ENCODE data around the gene TTC3.
"Not testable (repeated sequence)": the region's sequence is repeated elsewhere in the genome, so short reads cannot be mapped to it uniquely, and the experiment has no call there.

TTC3 gene

GRCh38 chr21:37111029-37111428 is 38.0 kb downstream of the TTC3 start:
- H3K27me3 ChIP-seq (ENCODE audit: control insufficient read depth in 5 of 5, insufficient read depth in 4 of 5, low read length in 5 of 5); H3K4me3 ChIP-seq (ENCODE audit: low read depth in 1 of 5, low read length in 5 of 5); H3K9ac ChIP-seq (ENCODE audit: low read length in 5 of 5); H3K4me1 ChIP-seq (ENCODE audit: control insufficient read depth in 5 of 5, insufficient read depth in 5 of 5, low read length in 5 of 5); H3K9me3 ChIP-seq (ENCODE audit: control insufficient read depth in 5 of 5, low read length in 5 of 5); H3K27ac ChIP-seq (ENCODE audit: low read depth, low read length): not testable (repeated sequence)
- peaks cover 0 to 12% (median 8%) of the 10 kb centered on the region in 5 donors for H3K36me3 ChIP-seq (ENCODE audit: control insufficient read depth in 5 of 5, insufficient read depth in 5 of 5, low read length in 5 of 5)

- H3K36me3 ChIP-seq (ENCODE audit: control insufficient read depth in 5 of 5, insufficient read depth in 5 of 5, low read length in 5 of 5); H3K27me3 ChIP-seq (ENCODE audit: control insufficient read depth in 5 of 5, insufficient read depth in 4 of 5, low read length in 5 of 5); H3K27ac ChIP-seq (ENCODE audit: low read depth, low read length); H3K4me1 ChIP-seq (ENCODE audit: control insufficient read depth in 5 of 5, insufficient read depth in 5 of 5, low read length in 5 of 5); H3K9ac ChIP-seq (ENCODE audit: low read length in 5 of 5); H3K4me3 ChIP-seq (ENCODE audit: low read depth in 1 of 5, low read length in 5 of 5); H3K9me3 ChIP-seq (ENCODE audit: control insufficient read depth in 5 of 5, low read length in 5 of 5): not testable (repeated sequence)
Observed at GRCh38 chr21:37114301-37114700, 41.2 kb downstream of the TTC3 start.

- not testable (repeated sequence) for H3K9ac ChIP-seq (ENCODE audit: low read length in 5 of 5); H3K4me3 ChIP-seq (ENCODE audit: low read depth in 1 of 5, low read length in 5 of 5); H3K27ac ChIP-seq (ENCODE audit: low read depth, low read length); H3K9me3 ChIP-seq (ENCODE audit: control insufficient read depth in 5 of 5, low read length in 5 of 5); H3K27me3 ChIP-seq (ENCODE audit: control insufficient read depth in 5 of 5, insufficient read depth in 4 of 5, low read length in 5 of 5); H3K4me1 ChIP-seq (ENCODE audit: control insufficient read depth in 5 of 5, insufficient read depth in 5 of 5, low read length in 5 of 5)
- peaks cover 3 to 14% (median 6%) of the 10 kb centered on the region in 5 donors for H3K36me3 ChIP-seq (ENCODE audit: control insufficient read depth in 5 of 5, insufficient read depth in 5 of 5, low read length in 5 of 5)
Observed at GRCh38 chr21:37116459-37116858, 43.4 kb downstream of the TTC3 start.

- Histone ChIP-seq H3K36me3 (ENCODE audit: control insufficient read depth in 5 of 5, insufficient read depth in 5 of 5, low read length in 5 of 5) (peaks cover 3 to 14% (median 6%) of the 10 kb centered on the region in 5 donors), H3K9ac (ENCODE audit: low read length in 5 of 5) (no peak overlapping the region), H3K4me1 (ENCODE audit: control insufficient read depth in 5 of 5, insufficient read depth in 5 of 5, low read length in 5 of 5) (no peaks in the 10 kb centered on the region), H3K27ac (ENCODE audit: low read depth, low read length) (no peak overlapping the region), H3K27me3 (ENCODE audit: control insufficient read depth in 5 of 5, insufficient read depth in 4 of 5, low read length in 5 of 5) (no peaks in the 10 kb centered on the region), H3K9me3 (ENCODE audit: control insufficient read depth in 5 of 5, low read length in 5 of 5) (no peaks in the 10 kb centered on the region), H3K4me3 (ENCODE audit: low read depth in 1 of 5, low read length in 5 of 5) (no peak overlapping the region)
Observed at GRCh38 chr21:37117204-37117603, 44.1 kb downstream of the TTC3 start.

GRCh38 chr21:37118187-37118826 is 45.3 kb downstream of the TTC3 start:
- Histone ChIP-seq H3K9me3 (ENCODE audit: control insufficient read depth in 5 of 5, low read length in 5 of 5) (no peaks in the 10 kb centered on the region), H3K4me3 (ENCODE audit: low read depth in 1 of 5, low read length in 5 of 5) (no peak overlapping the region), H3K4me1 (ENCODE audit: control insufficient read depth in 5 of 5, insufficient read depth in 5 of 5, low read length in 5 of 5) (no peaks in the 10 kb centered on the region), H3K9ac (ENCODE audit: low read length in 5 of 5) (no peak overlapping the region), H3K27ac (ENCODE audit: low read depth, low read length) (no peak overlapping the region), H3K27me3 (ENCODE audit: control insufficient read depth in 5 of 5, insufficient read depth in 4 of 5, low read length in 5 of 5) (no peaks in the 10 kb centered on the region), H3K36me3 (ENCODE audit: control insufficient read depth in 5 of 5, insufficient read depth in 5 of 5, low read length in 5 of 5) (peaks cover 3 to 21% (median 9%) of the 10 kb centered on the region in 5 donors)

- Histone ChIP-seq H3K27ac (ENCODE audit: low read depth, low read length) (no peak overlapping the region), H3K4me3 (ENCODE audit: low read depth in 1 of 5, low read length in 5 of 5) (no peak overlapping the region), H3K27me3 (ENCODE audit: control insufficient read depth in 5 of 5, insufficient read depth in 4 of 5, low read length in 5 of 5) (no peaks in the 10 kb centered on the region), H3K9ac (ENCODE audit: low read length in 5 of 5) (no peak overlapping the region), H3K4me1 (ENCODE audit: control insufficient read depth in 5 of 5, insufficient read depth in 5 of 5, low read length in 5 of 5) (no peaks in the 10 kb centered on the region), H3K9me3 (ENCODE audit: control insufficient read depth in 5 of 5, low read length in 5 of 5) (no peaks in the 10 kb centered on the region), H3K36me3 (ENCODE audit: control insufficient read depth in 5 of 5, insufficient read depth in 5 of 5, low read length in 5 of 5) (peaks cover 3 to 29% (median 14%) of the 10 kb centered on the region in 5 donors)
Observed at GRCh38 chr21:37119421-37120218, 46.6 kb downstream of the TTC3 start.

- no peak overlapping the region for H3K27ac ChIP-seq (ENCODE audit: low read depth, low read length)
Observed at GRCh38 chr21:37128076-37128475, 55.0 kb downstream of the TTC3 start.

GRCh38 chr21:37130971-37131370 is 57.9 kb downstream of the TTC3 start:
- Histone ChIP-seq H3K4me3 (ENCODE audit: low read depth in 1 of 5, low read length in 5 of 5) (no peak overlapping the region), H3K36me3 (ENCODE audit: control insufficient read depth in 5 of 5, insufficient read depth in 5 of 5, low read length in 5 of 5) (peaks cover 52 to 80% (median 72%) of the 10 kb centered on the region in 5 donors), H3K9me3 (ENCODE audit: control insufficient read depth in 5 of 5, low read length in 5 of 5) (no peaks in the 10 kb centered on the region), H3K27me3 (ENCODE audit: control insufficient read depth in 5 of 5, insufficient read depth in 4 of 5, low read length in 5 of 5) (no peaks in the 10 kb centered on the region), H3K9ac (ENCODE audit: low read length in 5 of 5) (no peak overlapping the region), H3K4me1 (ENCODE audit: control insufficient read depth in 5 of 5, insufficient read depth in 5 of 5, low read length in 5 of 5) (no peaks in the 10 kb centered on the region), H3K27ac (ENCODE audit: low read depth, low read length) (no peak overlapping the region)

More at GRCh38 chr21:37128076-37128475, 55.0 kb downstream of the TTC3 start:
- Histone ChIP-seq H3K36me3 (ENCODE audit: control insufficient read depth in 5 of 5, insufficient read depth in 5 of 5, low read length in 5 of 5) (peaks cover 35 to 66% (median 60%) of the 10 kb centered on the region in 5 donors), H3K9ac (ENCODE audit: low read length in 5 of 5) (no peak overlapping the region), H3K4me3 (ENCODE audit: low read depth in 1 of 5, low read length in 5 of 5) (no peak overlapping the region), H3K9me3 (ENCODE audit: control insufficient read depth in 5 of 5, low read length in 5 of 5) (no peaks in the 10 kb centered on the region), H3K4me1 (ENCODE audit: control insufficient read depth in 5 of 5, insufficient read depth in 5 of 5, low read length in 5 of 5) (no peaks in the 10 kb centered on the region), H3K27me3 (ENCODE audit: control insufficient read depth in 5 of 5, insufficient read depth in 4 of 5, low read length in 5 of 5) (no peaks in the 10 kb centered on the region)

- H3K36me3 ChIP-seq (ENCODE audit: control insufficient read depth in 5 of 5, insufficient read depth in 5 of 5, low read length in 5 of 5), result peaks cover 53 to 76% (median 64%) of the 10 kb centered on the region in 5 donors
- no peak overlapping the region for H3K27ac ChIP-seq (ENCODE audit: low read depth, low read length)
- no peak overlapping the region for H3K9ac ChIP-seq (ENCODE audit: low read length in 5 of 5)
- H3K4me1 ChIP-seq (ENCODE audit: control insufficient read depth in 5 of 5, insufficient read depth in 5 of 5, low read length in 5 of 5), result no peaks in the 10 kb centered on the region
- no peak overlapping the region for H3K4me3 ChIP-seq (ENCODE audit: low read depth in 1 of 5, low read length in 5 of 5)
- H3K27me3 ChIP-seq (ENCODE audit: control insufficient read depth in 5 of 5, insufficient read depth in 4 of 5, low read length in 5 of 5), result no peaks in the 10 kb centered on the region
- no peaks in the 10 kb centered on the region for H3K9me3 ChIP-seq (ENCODE audit: control insufficient read depth in 5 of 5, low read length in 5 of 5)
Observed at GRCh38 chr21:37136261-37136660, 63.2 kb downstream of the TTC3 start.

GRCh38 chr21:37136744-37137143 is 63.7 kb downstream of the TTC3 start:
- H3K27ac ChIP-seq (ENCODE audit: low read depth, low read length), result no peak overlapping the region
- H3K36me3 ChIP-seq (ENCODE audit: control insufficient read depth in 5 of 5, insufficient read depth in 5 of 5, low read length in 5 of 5), result peaks cover 49 to 71% (median 63%) of the 10 kb centered on the region in 5 donors
- H3K9me3 ChIP-seq (ENCODE audit: control insufficient read depth in 5 of 5, low read length in 5 of 5), result no peaks in the 10 kb centered on the region
- H3K4me3 ChIP-seq (ENCODE audit: low read depth in 1 of 5, low read length in 5 of 5), result no peak overlapping the region
- no peak overlapping the region for H3K9ac ChIP-seq (ENCODE audit: low read length in 5 of 5)
- no peaks in the 10 kb centered on the region for H3K4me1 ChIP-seq (ENCODE audit: control insufficient read depth in 5 of 5, insufficient read depth in 5 of 5, low read length in 5 of 5)
- no peaks in the 10 kb centered on the region for H3K27me3 ChIP-seq (ENCODE audit: control insufficient read depth in 5 of 5, insufficient read depth in 4 of 5, low read length in 5 of 5)

Data from subcutaneous abdominal adipose tissue (tissue), 5 donors.